Spinal cord (tissue), 10 donors: ENCODE measurements around the gene TOE1. TPM values are rescaled to one million over a fixed set of nuclear protein-coding genes. Genes with fewer than 3 reads are reported as not detected.

ENCODE experiments used
- DNase-seq, 6 donors: peaks; one replicate each; pipeline versions ENCODE4 v3.0.0 to v3.0.0-alpha.2; 2013 to 2015; ENCODE audit warnings: low spot score in 6 of 6, low read depth in 4 of 6
- H3K27ac ChIP-seq: one replicate; pipeline ENCODE4 v1.5.1; 2013; ENCODE audit warnings: low read depth, low read length, control low read depth
- H3K27me3 ChIP-seq: one replicate; pipeline ENCODE4 v1.6.1; 2013; ENCODE audit warnings: low read length; ENCODE audit not compliant: control insufficient read depth, insufficient read depth
- H3K36me3 ChIP-seq: one replicate; pipeline ENCODE4 v1.6.1; 2013; ENCODE audit warnings: low read length; ENCODE audit not compliant: control insufficient read depth, insufficient read depth
- H3K4me1 ChIP-seq: one replicate; pipeline ENCODE4 v1.6.1; 2013; ENCODE audit warnings: low read length; ENCODE audit not compliant: control insufficient read depth, insufficient read depth
- H3K4me3 ChIP-seq: one replicate; pipeline ENCODE4 v1.5.1; 2013; ENCODE audit warnings: low read depth, low read length, control low read depth
- H3K9me3 ChIP-seq: one replicate; pipeline ENCODE4 v1.6.1; 2013; ENCODE audit warnings: low read length; ENCODE audit not compliant: control insufficient read depth, insufficient read depth
- whole genome bisulfite sequencing: methylation state at CpG from one replicate; pipeline ENCODE4 v1.1.5; 2013; ENCODE audit warnings: missing lambda C conversion rate; ENCODE audit not compliant: insufficient coverage; 5-methylcytosine and 5-hydroxymethylcytosine counted together
- polyA plus RNA-seq, 2 donors: library from polyadenylated mRNA; unstranded; fragments of 120-200 nt; gene quantifications; one replicate each; pipeline ENCODE4 v1.2.1, GENCODE V29; 2013; ENCODE audit not compliant: insufficient read length in 2 of 2
- total RNA-seq, 2 donors: library from RNA; depleted of rRNA in 1 of 2; stranded (reverse); fragments of 120-200 nt in 1 of 2; fragments of >200 nt in 1 of 2; gene quantifications; one replicate each; pipeline versions ENCODE4 v1.2.3 to v1.2.4, GENCODE V29; 2013 to 2014
- donor health status: healthy.

TOE1 gene
- total and polyA plus RNA-seq, 4 donors = 6.8 to 10.1 (median 9.4) TPM

- Histone ChIP-seq H3K27ac (peak overlapping the region; percentile 94), H3K4me3 (peak overlapping the region; percentile 81), H3K27me3 (no peaks in the 10 kb centered on the region), H3K9me3 (no peaks in the 10 kb centered on the region), H3K4me1 (peaks cover 20% of the 10 kb centered on the region), H3K36me3 (no peaks in the 10 kb centered on the region)
- WGBS = 0% methylated on average over 68 of the region's 68 CpGs
- peak; percentile 88 to 99 (median 95) for DNase-seq
Observed at GRCh38 chr1:45303520-45304310, 36.3 kb upstream of the TOE1 start.

GRCh38 chr1:45304311-45305081, 35.5 kb upstream of the TOE1 start:
- Histone ChIP-seq H3K4me3 (peak overlapping the region; percentile 81), H3K27me3 (no peaks in the 10 kb centered on the region), H3K36me3 (no peaks in the 10 kb centered on the region), H3K4me1 (peaks cover 20% of the 10 kb centered on the region), H3K27ac (peak overlapping the region; percentile 94), H3K9me3 (no peaks in the 10 kb centered on the region)
- 57% methylated on average over 10 of the region's 15 CpGs for WGBS
- DNase-seq = no peak

GRCh38 chr1:45305231-45305630, 34.7 kb upstream of the TOE1 start:
- Histone ChIP-seq H3K27ac (no peak overlapping the region), H3K4me1 (peaks cover 20% of the 10 kb centered on the region), H3K9me3 (no peaks in the 10 kb centered on the region), H3K4me3 (no peak overlapping the region), H3K36me3 (no peaks in the 10 kb centered on the region), H3K27me3 (no peaks in the 10 kb centered on the region)
- no peak for DNase-seq
- 79% methylated on average over 9 of the region's 10 CpGs for WGBS

GRCh38 chr1:45306319-45306718, 33.7 kb upstream of the TOE1 start:
- H3K27ac ChIP-seq = no peak overlapping the region
- no peak overlapping the region for H3K4me3 ChIP-seq
- no peaks in the 10 kb centered on the region for H3K27me3 ChIP-seq
- DNase-seq = no peak
- WGBS = 23% methylated on average over 6 of the region's 8 CpGs
- no peaks in the 10 kb centered on the region for H3K9me3 ChIP-seq
- no peaks in the 10 kb centered on the region for H3K36me3 ChIP-seq
- peaks cover 20% of the 10 kb centered on the region for H3K4me1 ChIP-seq

- Histone ChIP-seq H3K9me3 (no peaks in the 10 kb centered on the region), H3K27ac (no peak overlapping the region), H3K27me3 (no peaks in the 10 kb centered on the region), H3K4me1 (peaks cover 20% of the 10 kb centered on the region), H3K4me3 (no peak overlapping the region), H3K36me3 (no peaks in the 10 kb centered on the region)
- WGBS = no CpG with 5 or more reads among the region's 3 CpGs
- no peak for DNase-seq
Observed at GRCh38 chr1:45306905-45307304, 33.1 kb upstream of the TOE1 start.

- no peaks in the 10 kb centered on the region for H3K27me3 ChIP-seq
- H3K4me3 ChIP-seq = no peak overlapping the region
- H3K27ac ChIP-seq = no peak overlapping the region
- H3K36me3 ChIP-seq = no peaks in the 10 kb centered on the region
- DNase-seq = no peak
- WGBS = no CpG with 5 or more reads among the region's 3 CpGs
- no peaks in the 10 kb centered on the region for H3K4me1 ChIP-seq
- H3K9me3 ChIP-seq = no peaks in the 10 kb centered on the region
Observed at GRCh38 chr1:45314266-45314665, 25.7 kb upstream of the TOE1 start.

- no peak for DNase-seq
- Histone ChIP-seq H3K9me3 (no peaks in the 10 kb centered on the region), H3K4me1 (no peaks in the 10 kb centered on the region), H3K36me3 (no peaks in the 10 kb centered on the region), H3K4me3 (no peak overlapping the region), H3K27ac (no peak overlapping the region), H3K27me3 (no peaks in the 10 kb centered on the region)
- WGBS = 50% methylated on average over 1 of the region's 4 CpGs
Observed at GRCh38 chr1:45317166-45317565, 22.8 kb upstream of the TOE1 start.

GRCh38 chr1:45319761-45320160, 20.2 kb upstream of the TOE1 start:
- Histone ChIP-seq H3K27me3 (no peaks in the 10 kb centered on the region), H3K36me3 (no peaks in the 10 kb centered on the region), H3K4me3 (no peak overlapping the region), H3K27ac (no peak overlapping the region), H3K4me1 (no peaks in the 10 kb centered on the region), H3K9me3 (no peaks in the 10 kb centered on the region)
- 88% methylated on average over 4 of the region's 4 CpGs for WGBS
- DNase-seq = no peak

- H3K4me1 ChIP-seq = peaks cover 12% of the 10 kb centered on the region
- no peak overlapping the region for H3K4me3 ChIP-seq
- no peak for DNase-seq
- no peak overlapping the region for H3K27ac ChIP-seq
- 70% methylated on average over 2 of the region's 5 CpGs for WGBS
- H3K9me3 ChIP-seq = no peaks in the 10 kb centered on the region
- H3K27me3 ChIP-seq = no peaks in the 10 kb centered on the region
- no peaks in the 10 kb centered on the region for H3K36me3 ChIP-seq
Observed at GRCh38 chr1:45321444-45321843, 18.5 kb upstream of the TOE1 start.
